Mammary epithelial cell (primary cell): Measurements from ENCODE around the gene FBXO11.

Experiments
- CTCF ChIP-seq, 2 donors: IDR thresholded peaks in 1 of 2; conservative IDR thresholded peaks in 1 of 2; 2 replicates each; pipeline ENCODE4 v1.5.1; 2011 to 2012; ENCODE audit warnings: inconsistent platforms in 2 of 2, low read length in 2 of 2, mild to moderate bottlenecking in 2 of 2, control low read depth in 1 of 2, low read depth in 1 of 2; ENCODE audit not compliant: insufficient read depth in 1 of 2; ENCODE audit errors: extremely low read depth in 1 of 2
- EZH2 ChIP-seq: IDR thresholded peaks from 2 replicates; pipeline ENCODE4 v1.6.1; 2012; ENCODE audit warnings: low read length, inconsistent platforms, borderline replicate concordance

DNA sequence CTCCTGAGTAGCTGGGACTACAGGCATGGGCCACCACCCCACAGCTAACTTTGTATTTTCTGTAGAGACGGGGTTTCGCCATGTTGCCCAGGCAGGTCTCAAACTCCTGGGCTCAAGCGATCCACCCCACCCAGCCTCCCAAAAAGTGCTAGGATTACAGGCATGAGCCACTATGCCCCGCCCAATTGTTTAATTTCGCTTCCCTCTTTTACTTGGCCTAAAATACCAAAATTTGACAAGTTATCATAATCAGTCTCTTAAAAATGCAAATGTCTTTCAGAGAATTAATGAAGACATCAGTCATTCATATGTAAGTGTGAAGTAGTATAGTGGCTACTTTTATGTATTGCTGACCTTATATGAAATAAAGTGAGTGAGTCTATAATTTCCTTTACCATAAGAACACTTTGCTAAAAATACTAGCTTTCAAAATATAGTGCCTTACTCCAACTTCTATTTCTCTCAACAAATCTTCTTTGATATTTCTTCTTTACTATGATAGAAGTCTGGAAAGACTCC lies 9.8 kb downstream of the FBXO11 start:
- TF ChIP-seq CTCF (conservative IDR thresholded peaks at IDR 0.05 in 1 of 2, IDR thresholded peaks at IDR 0.05 in 1 of 2; ENCODE audit: extremely low read depth in 1 of 2, insufficient read depth in 1 of 2, low read depth in 1 of 2, low read length in 2 of 2) (no peak), EZH2 (no peak)
